ENCODE measurements around the gene KIF25. TPM values are rescaled to one million over a fixed set of nuclear protein-coding genes. Genes with fewer than 3 reads are reported as not detected.

Gene KIF25
- polyA plus RNA-seq, 1 donor from 2014 or later: not detected

GRCh38 chr6:167995731-167996151, 1.7 kb upstream of the KIF25 start:
- no peak overlapping the region for H3K27ac ChIP-seq (ENCODE audit: low read length)
- H3K79me2 ChIP-seq (replicated peaks; ENCODE audit: insufficient read depth, low read length): no peaks in the 10 kb centered on the region
- H3K9me3 ChIP-seq (ENCODE audit: low read length): no peaks in the 10 kb centered on the region
- H3K4me2 ChIP-seq (ENCODE audit: low read length): no peak overlapping the region
- TF ChIP-seq TAF1 (IDR thresholded peaks at IDR 0.05; ENCODE audit: low read depth) (no peak), SMC3 (conservative IDR thresholded peaks at IDR 0.05; ENCODE audit: poor library complexity) (no peak), MXI1 (conservative IDR thresholded peaks at IDR 0.05; ENCODE audit: poor library complexity, severe bottlenecking) (no peak), EZH2 (IDR thresholded peaks at IDR 0.05; ENCODE audit: borderline replicate concordance, insufficient read depth, low read length, poor library complexity, severe bottlenecking) (no peak), EP300 (conservative IDR thresholded peaks at IDR 0.05; ENCODE audit: poor library complexity, severe bottlenecking) (no peak), RAD21 (conservative IDR thresholded peaks at IDR 0.05) (no peak), REST (IDR thresholded peaks at IDR 0.05; ENCODE audit: borderline replicate concordance) (no peak)
- TF ChIP-seq, protein P1, sequence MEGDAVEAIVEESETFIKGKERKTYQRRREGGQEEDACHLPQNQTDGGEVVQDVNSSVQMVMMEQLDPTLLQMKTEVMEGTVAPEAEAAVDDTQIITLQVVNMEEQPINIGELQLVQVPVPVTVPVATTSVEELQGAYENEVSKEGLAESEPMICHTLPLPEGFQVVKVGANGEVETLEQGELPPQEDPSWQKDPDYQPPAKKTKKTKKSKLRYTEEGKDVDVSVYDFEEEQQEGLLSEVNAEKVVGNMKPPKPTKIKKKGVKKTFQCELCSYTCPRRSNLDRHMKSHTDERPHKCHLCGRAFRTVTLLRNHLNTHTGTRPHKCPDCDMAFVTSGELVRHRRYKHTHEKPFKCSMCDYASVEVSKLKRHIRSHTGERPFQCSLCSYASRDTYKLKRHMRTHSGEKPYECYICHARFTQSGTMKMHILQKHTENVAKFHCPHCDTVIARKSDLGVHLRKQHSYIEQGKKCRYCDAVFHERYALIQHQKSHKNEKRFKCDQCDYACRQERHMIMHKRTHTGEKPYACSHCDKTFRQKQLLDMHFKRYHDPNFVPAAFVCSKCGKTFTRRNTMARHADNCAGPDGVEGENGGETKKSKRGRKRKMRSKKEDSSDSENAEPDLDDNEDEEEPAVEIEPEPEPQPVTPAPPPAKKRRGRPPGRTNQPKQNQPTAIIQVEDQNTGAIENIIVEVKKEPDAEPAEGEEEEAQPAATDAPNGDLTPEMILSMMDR (IDR thresholded peaks at IDR 0.05; ENCODE audit: poor library complexity, severe bottlenecking): no peak
- no peak overlapping the region for H2AFZ ChIP-seq (ENCODE audit: low read depth, low read length)
- no peaks in the 10 kb centered on the region for H3K36me3 ChIP-seq (ENCODE audit: insufficient read depth, low read length)
- no peaks in the 10 kb centered on the region for H3K9me2 ChIP-seq (ENCODE audit: insufficient read depth, low read length)
- H3K9ac ChIP-seq (ENCODE audit: low read length): no peak overlapping the region
- H3K4me3 ChIP-seq (ENCODE audit: low read length): no peak overlapping the region
- no peaks in the 10 kb centered on the region for H3F3A ChIP-seq (ENCODE audit: insufficient read depth, low read length, poor library complexity, severe bottlenecking)
- H4K20me1 ChIP-seq (ENCODE audit: insufficient read depth): no peaks in the 10 kb centered on the region
- H3K27me3 ChIP-seq (ENCODE audit: insufficient read depth, low read depth, low read length): no peaks in the 10 kb centered on the region

DNA sequence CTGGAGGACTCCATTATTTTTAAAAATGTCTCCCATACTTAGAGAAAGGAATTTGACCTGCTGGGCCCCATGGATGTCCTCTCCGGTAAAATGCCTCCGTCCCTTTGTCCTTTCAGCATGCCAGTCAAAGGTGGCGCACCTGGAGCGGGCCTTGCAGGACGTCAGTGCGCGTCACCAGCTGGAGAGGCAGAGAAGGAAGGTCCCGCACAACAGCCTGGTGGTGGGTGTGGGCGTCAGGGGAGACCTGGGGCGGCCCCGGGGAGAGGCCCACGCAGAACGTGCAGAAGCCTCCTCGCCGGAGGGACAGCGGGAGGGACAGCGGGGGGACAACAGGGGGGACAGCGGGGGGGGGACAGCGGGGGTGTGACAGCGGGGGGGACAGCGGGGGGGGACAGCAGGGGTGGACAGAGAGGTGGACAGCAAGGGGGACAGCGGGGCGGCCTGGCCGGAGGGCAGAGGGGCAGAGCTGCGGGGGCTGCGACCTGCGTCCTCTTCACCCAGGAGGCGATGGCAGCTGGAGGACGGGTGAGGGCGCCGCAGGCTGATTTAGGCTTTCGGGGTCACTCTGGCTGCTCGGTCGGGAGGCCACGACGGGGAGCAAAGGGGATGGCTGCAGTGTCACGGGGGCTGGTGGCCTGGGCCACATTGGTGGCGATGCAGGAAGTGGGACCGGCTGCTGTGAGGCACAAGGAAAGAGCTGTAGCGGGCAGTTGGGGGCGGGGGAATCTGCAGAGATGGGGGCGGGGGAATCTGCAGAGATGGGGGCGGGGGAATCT, 859 bp upstream of the KIF25 start:
- Histone ChIP-seq H3K9me2 (ENCODE audit: insufficient read depth, low read length) (no peaks in the 10 kb centered on the region), H3K79me2 (replicated peaks; ENCODE audit: insufficient read depth, low read length) (no peaks in the 10 kb centered on the region), H3K9ac (ENCODE audit: low read length) (no peak overlapping the region), H3K9me3 (ENCODE audit: low read length) (no peaks in the 10 kb centered on the region), H3K27me3 (ENCODE audit: insufficient read depth, low read depth, low read length) (no peaks in the 10 kb centered on the region), H3K4me2 (ENCODE audit: low read length) (no peak overlapping the region), H2AFZ (ENCODE audit: low read depth, low read length) (no peak overlapping the region), H3K4me3 (ENCODE audit: low read length) (no peak overlapping the region), H4K20me1 (ENCODE audit: insufficient read depth) (no peaks in the 10 kb centered on the region), H3K36me3 (ENCODE audit: insufficient read depth, low read length) (no peaks in the 10 kb centered on the region), H3F3A (ENCODE audit: insufficient read depth, low read length, poor library complexity, severe bottlenecking) (no peaks in the 10 kb centered on the region), H3K27ac (ENCODE audit: low read length) (no peak overlapping the region)
- TF ChIP-seq, protein P1 (IDR thresholded peaks at IDR 0.05; ENCODE audit: poor library complexity, severe bottlenecking): no peak
- TF ChIP-seq RAD21 (conservative IDR thresholded peaks at IDR 0.05) (no peak), EZH2 (IDR thresholded peaks at IDR 0.05; ENCODE audit: borderline replicate concordance, insufficient read depth, low read length, poor library complexity, severe bottlenecking) (no peak), REST (IDR thresholded peaks at IDR 0.05; ENCODE audit: borderline replicate concordance) (no peak), SMC3 (conservative IDR thresholded peaks at IDR 0.05; ENCODE audit: poor library complexity) (no peak), POLR2AphosphoS5 (IDR thresholded peaks at IDR 0.05) (no peak), MXI1 (conservative IDR thresholded peaks at IDR 0.05; ENCODE audit: poor library complexity, severe bottlenecking) (no peak), TAF1 (IDR thresholded peaks at IDR 0.05; ENCODE audit: low read depth) (no peak), EP300 (conservative IDR thresholded peaks at IDR 0.05; ENCODE audit: poor library complexity, severe bottlenecking) (no peak)
